NCI-H2227 (cell line): Measurements from ENCODE around the gene YPEL2.

Experiments
- DNase-seq: peaks from one replicate; lab custom pipeline; 2025; ENCODE audit not compliant: unreplicated experiment; lab: John Stamatoyannopoulos, UW

The YPEL2 gene

DNA sequence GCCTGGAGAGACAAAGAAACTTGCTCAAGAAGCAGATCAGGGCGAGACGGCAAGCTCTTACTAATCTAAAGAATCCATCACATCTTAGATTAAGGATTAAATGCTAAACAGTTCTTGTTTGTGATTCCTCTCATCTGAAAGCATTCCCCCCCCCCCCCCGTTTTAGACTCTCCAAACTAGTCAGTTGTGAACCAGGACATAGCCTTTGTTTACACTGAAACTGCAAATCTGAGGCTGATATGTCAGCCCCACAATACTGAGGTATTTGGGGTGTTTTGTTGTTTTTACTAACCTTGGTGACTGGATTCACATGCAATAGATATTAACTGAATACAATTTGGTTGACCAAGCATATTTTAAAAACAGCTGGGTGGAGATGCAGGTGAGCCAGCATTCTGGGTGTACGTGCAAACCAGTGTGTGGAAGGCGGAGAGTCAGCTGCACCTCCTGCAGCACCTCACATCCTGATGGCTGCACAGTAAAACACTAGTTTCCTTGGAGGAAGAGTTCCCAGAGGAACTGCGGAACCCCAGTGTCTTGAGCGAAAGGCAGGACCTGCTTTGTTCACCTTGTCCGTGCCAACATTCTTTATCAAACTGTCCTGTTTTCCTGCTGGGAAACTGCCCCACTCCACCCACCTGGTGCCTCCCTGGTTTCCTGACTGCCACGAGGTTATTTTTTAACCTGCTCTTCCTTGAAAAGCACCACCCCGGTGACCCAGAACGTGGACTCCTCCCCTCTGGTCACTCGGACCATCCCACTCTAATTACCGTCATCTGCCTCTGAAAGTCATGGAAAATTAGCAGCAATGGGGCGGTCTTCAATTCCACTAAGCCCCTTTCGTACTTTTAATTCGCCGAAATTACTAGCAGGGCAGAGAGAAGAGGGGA is 1.2 kb upstream of the YPEL2 start:
- no peak for DNase-seq

- DNase-seq: no peak
These were observed 684 bp downstream of the YPEL2 start for GRCh38 chr17:59331929-59332748.

DNA sequence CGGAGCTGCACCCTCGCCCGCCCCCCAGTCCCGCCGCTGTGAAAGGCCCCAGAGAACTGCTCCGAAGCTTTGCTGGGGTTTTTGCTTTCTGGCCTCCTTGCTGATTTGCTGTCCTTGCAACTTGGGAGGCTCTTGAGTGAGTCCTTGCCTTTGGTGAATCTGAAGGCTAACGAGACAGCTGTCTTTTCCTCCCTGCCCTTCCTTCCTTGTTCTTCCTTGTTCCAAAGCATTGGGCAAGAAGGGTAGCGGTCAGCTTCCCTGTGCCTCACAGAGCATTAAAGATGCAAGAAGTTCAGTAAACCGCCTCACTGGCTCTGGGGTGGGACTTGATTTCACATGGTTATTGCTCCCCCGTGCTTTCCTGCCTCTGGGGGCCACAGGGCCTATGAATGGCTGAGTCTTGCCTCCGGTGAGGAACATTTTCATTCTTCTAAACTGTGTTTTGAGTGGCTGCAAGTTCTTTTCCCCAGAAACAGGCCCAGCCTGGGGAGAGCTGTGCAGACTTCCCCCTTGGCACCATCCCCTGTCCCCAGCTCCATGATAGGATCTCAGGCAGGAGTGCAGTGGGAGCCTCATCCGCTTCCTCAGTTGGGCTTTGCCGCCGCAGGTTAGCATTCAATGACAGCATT is 1.4 kb downstream of the YPEL2 start:
- DNase-seq: no peak

DNA sequence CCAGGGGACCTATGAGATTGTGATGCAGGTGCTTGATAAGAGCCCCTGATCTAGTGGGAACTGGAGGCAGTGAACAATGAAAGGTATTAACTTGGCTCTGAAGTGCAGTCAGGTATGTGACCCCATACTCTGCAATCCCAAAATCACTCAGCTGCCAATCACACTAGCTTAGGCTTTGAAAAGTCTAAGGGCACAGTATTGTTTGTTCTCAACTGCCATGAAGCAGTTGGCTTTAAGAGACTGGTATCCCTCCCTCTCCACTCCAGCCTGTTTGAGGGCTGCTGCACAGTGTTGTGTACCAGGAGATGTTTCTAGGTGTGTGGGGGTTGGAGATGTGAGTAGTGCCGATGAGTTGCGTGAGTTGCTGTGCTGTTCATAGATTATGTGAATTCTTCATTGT is 2.4 kb downstream of the YPEL2 start:
- no peak for DNase-seq

DNA sequence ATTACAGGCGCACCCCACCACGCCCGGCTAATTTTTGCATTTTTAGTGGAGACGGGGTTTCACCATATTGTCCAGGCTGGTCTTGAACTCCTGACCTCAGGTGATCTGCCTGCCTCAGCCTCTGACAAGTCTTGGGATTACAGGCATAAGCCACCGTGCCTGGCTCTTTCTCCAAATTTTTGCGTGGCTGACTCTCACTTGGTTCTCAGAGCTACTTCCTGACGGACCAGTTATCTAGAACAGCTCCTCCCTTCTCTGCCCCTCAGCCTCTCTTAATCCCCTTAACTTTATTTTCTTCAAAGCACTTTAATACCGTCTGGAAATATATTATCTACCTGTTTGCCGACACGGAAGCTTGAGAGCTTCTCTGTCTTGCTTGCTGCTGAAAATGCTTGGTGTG is 4.2 kb downstream of the YPEL2 start:
- DNase-seq: no peak

DNA sequence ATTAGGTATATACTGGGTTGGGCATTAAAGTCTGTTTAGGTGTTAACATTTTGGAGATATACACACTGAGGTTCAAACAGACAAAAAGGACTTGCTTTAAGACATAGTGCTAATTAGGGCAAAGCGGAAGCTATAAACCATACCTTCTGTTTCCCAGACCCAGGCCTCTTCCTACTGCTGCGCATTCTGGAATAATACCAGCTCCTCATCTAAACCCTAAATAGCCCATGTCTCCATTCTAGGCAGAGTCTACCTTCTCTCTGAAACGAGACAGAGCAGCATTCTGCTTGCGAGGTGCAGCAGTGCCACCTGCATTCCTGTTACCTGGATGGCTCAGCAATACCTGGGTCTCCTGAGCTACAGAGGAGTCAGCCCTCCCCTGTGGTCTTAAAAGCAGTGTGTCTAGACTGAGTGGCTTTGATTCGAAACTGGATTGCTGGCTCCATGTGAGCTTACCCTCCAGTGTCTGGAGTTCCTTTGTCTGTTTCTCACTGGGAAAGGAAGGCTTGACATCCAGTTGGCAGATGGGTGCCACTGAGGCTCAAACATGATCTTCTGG is 6.4 kb downstream of the YPEL2 start:
- DNase-seq: no peak

GRCh38 chr17:59338498-59338897 is 7.0 kb downstream of the YPEL2 start:
- DNase-seq: no peak

DNA sequence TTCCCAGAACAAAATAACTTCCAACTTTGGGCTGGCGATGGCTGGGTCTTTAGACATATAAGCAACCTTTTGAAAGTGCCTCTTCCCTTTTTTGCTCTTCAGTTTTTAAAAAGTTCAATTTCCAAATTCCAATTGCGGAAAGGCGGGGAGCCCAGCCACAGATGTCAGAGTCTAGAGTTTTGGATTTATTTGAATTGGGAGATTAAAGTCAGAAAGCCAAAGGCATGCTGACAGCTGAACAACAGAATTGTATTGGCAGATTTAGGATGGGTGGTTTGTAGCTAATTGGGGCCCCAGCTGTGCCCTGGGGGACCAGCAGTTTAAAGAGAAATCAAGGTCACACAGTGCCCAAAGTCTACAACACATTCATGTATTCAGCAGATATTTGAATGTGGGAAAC is 10.5 kb downstream of the YPEL2 start:
- no peak for DNase-seq

DNA sequence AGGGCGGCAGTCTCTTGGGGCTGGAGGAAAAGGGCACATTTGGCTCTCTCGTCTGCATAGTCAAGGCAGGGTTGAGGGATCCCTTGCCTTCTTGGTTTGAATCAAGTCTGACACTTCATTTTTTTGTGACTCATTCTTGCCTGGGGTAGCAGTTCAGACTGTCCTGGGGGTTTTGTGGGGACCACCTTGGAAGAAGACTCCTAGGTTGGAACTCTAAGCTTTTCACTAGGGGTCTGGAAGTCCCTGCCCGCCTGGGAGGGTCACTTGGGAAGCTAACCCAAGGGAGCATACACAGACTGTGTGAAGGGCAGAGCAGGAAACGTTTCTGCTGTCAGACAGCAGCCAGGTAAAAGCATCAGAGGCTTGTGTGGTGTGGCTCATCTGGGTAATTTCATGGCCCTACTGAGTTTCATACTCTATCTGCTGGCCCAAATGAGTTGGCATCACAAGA is 11.3 kb downstream of the YPEL2 start:
- DNase-seq: no peak

GRCh38 chr17:59345476-59345875 is 14.0 kb downstream of the YPEL2 start:
- no peak for DNase-seq

DNA sequence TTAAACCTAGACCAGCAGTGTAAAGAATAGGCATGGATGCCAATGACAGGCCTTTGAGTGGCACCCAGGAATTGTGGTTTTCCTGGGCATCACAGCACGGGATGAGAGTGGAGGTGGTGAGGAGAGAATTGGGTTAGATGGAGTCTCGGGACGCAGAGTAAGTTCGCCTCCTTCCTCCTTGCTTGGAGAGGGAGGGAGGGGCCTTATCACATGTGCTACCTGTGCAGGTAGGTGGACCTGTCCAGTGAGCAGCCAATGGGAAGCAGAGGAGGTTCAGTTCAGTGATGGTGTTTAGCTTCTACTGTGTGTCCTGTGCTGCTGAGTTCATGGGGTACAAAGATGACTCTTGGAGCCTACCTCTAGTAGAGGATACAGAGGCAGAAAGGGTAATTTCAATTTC is 14.9 kb downstream of the YPEL2 start:
- no peak for DNase-seq

GRCh38 chr17:59346876-59347407 is 15.5 kb downstream of the YPEL2 start:
- DNase-seq: no peak

- DNase-seq: no peak
These were observed 16.5 kb downstream of the YPEL2 start for GRCh38 chr17:59347975-59348391.

- DNase-seq: no peak
These were observed 17.7 kb downstream of the YPEL2 start for GRCh38 chr17:59349178-59349577.

DNA sequence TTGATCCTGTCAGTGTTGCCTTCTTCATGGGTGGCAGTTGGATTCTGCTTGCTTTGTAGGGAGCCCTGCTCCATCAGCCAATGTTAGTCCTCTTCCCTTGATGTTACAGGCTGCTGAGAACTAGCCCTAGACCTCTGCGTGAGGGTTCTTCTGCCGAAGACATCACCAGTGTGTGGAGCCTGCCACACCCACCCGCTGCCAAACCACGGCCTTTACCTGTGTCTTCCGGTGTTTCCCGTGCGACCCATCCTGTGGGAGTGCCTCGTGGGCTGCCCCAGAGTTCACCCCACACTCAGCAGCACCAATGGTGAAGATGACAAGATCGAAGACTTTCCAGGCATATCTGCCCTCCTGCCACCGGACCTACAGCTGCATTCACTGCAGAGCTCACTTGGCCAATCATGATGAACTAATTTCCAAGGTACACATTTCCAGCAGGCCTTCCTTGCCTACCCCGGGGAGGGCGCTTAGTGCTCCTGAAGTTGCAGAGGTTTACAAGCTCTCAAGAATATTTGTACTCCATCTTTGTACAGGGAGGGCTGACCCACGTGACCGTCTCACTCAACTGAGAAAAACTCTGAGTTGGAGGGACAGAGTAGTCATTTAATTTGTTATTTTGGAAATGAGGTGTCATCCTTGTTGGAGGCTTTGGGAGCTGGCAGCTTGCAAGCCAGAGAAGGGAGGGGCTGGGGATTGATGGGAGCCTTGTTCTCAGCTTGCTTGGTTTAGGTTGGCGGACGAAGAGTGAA is 21.8 kb downstream of the YPEL2 start:
- DNase-seq: no peak

DNA sequence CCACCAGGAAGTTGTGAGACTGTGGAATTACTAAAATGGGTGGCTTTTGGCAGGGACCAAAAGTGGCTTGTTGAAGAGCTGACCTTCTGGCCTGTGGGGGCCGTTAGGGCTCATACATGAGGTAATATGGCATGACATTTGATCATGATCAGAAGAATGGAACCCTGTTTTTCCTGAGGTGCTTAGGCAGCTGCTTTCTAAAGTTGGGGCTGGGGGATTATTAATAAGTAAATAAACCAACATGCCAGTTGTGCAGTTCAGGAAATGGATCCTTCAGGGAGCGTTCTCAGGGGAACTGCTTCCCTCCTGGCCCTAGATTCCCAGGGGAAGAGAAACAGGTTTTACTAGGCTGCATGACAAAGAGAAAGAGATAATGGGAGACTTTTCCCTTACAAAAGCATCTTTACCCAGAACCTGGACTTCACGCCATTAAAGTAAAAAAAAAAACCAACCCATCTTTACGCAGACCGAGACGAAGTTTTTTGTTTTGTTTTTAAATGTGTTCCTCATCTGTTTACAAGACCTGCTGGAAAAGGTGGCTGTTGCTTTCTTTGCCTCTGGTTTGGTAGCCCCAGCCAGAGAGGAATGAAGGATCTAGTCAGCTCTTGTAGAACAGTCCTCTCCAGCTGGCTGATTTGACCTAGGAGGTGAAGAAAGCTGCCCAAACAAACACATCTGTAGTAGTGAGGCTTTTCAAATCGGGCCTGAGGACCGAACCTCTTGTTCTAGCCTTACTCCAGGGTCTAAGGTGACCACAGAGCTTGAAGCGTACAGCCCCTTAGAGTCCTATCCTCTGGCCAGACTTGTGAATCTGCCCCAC is 22.7 kb downstream of the YPEL2 start:
- no peak for DNase-seq

- DNase-seq: no peak
These were observed 23.7 kb downstream of the YPEL2 start for GRCh38 chr17:59355030-59355701.

DNA sequence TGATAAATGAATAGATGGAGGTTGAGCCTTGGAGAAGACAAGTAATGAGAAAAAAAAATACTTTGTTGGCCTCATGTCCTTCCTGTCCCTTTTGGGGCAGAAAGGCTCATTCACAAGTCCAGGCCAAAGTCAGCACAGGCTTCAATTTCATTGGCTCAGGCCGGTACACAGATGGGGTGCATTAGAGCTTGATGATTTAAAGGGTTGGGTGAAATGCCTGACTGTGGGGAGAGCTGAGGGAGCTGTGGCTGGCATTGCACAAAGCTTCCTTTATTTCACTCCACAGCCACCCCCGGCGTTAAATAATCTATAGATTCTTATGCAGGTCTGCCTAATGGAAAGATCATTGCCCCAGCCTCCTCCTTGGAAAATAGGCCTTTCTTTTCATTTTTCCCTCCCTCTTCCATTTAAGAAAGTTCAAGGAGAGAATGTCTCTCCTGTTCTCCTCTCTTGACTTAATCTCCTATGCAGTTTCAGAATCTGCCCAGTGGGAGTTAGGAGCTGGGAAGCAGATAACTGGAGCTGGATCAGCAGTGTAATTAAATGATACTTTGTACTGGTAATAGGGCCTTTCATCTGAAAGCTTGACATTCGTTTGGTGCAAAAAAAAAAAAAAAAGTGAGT is 24.4 kb downstream of the YPEL2 start:
- DNase-seq: no peak
